SK-N-MC (cell line): ENCODE results near the gene DYNLRB1.

Source experiments
- DNase-seq: peaks from one replicate; pipeline ENCODE4 v3.0.0-alpha.2; 2011; ENCODE audit warnings: low read depth, low spot score
- H3K27ac ChIP-seq: fragments of 200-600 bp; sonication (generic); 2 replicates; pipeline ENCODE4 v1.5.1; 2016; ENCODE audit warnings: mixed run types
- H3K36me3 ChIP-seq: fragments of 200-600 bp; sonication (generic); 2 replicates; pipeline ENCODE4 v1.6.1; 2017; ENCODE audit warnings: antibody characterized with exemption, low read length, mixed read lengths; ENCODE audit not compliant: insufficient read depth
- H3K4me3 ChIP-seq: fragments of 200-600 bp; sonication (generic); 2 replicates; pipeline ENCODE4 v1.5.1; 2016
- H3K9ac ChIP-seq: fragments of 200-600 bp; sonication (generic); 2 replicates; pipeline ENCODE4 v1.8.0; 2017; ENCODE audit warnings: mixed run types, mixed read lengths; ENCODE audit not compliant: insufficient read length
- H3K9me3 ChIP-seq: fragments of 200-600 bp; sonication (generic); 2 replicates; pipeline ENCODE4 v1.6.1; 2017; ENCODE audit warnings: low read depth, mild to moderate bottlenecking, antibody characterized with exemption, low read length, moderate library complexity, mixed read lengths
- EZH2 ChIP-seq: fragments of 200-600 bp; sonication (generic); IDR thresholded peaks from one replicate; pipeline ENCODE4 v1.6.1; 2017; ENCODE audit warnings: antibody characterized with exemption
- FOXP2 ChIP-seq: optimal IDR thresholded peaks from 2 replicates; pipeline ENCODE3; 2011; ENCODE audit warnings: mild to moderate bottlenecking, moderate library complexity; ENCODE audit not compliant: insufficient read depth; ENCODE audit errors: extremely low read length, control extremely low read depth
- POLR2AphosphoS5 ChIP-seq: IDR thresholded peaks from 2 replicates; pipeline ENCODE4 v1.6.1; 2012; ENCODE audit warnings: mild to moderate bottlenecking, low read depth, low read length, borderline replicate concordance

DYNLRB1 gene

DNA sequence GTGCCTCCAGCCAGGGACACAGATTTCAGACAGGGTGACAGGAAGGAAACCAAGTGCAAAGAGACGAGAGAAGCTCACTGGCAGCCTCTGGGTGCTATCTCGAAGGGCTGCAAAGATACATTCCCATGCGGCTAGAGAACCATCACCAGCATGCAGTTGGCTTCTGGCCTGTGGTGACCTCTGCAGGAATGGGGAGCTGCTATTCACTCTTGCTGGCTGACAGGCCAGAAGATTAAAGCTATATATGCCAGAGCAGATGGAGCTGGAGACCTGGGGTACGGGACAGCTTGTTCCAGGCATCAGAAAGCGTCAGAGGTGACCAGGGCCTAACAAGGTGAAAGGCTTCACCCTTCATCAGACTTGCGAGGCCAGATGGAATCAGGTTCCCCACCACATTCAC lies 62.3 kb downstream of the DYNLRB1 start:
- DNase-seq = no peak
- TF ChIP-seq EZH2 = no peak
- no peak for TF ChIP-seq POLR2AphosphoS5
- no peak for TF ChIP-seq FOXP2
- H3K36me3 ChIP-seq = no peaks in the 10 kb centered on the region; the same call in 1 of the 2 replicates
- no peak overlapping the region for H3K27ac ChIP-seq
- H3K9me3 ChIP-seq = no peaks in the 10 kb centered on the region
- H3K9ac ChIP-seq = no peak overlapping the region
- no peak overlapping the region for H3K4me3 ChIP-seq

- no peak overlapping the region for H3K4me3 ChIP-seq
- no peaks in the 10 kb centered on the region; the same call in 1 of the 2 replicates for H3K36me3 ChIP-seq
- TF ChIP-seq POLR2AphosphoS5 (no peak), FOXP2 (no peak), EZH2 (no peak)
Measured at GRCh38 chr20:34579191-34579978, 63.2 kb downstream of the DYNLRB1 start.

GRCh38 chr20:34579979-34580940 lies 64.0 kb downstream of the DYNLRB1 start:
- no peak for DNase-seq
- TF ChIP-seq EZH2 (no peak), POLR2AphosphoS5 (no peak), FOXP2 (no peak)

More at GRCh38 chr20:34579191-34579978, 63.2 kb downstream of the DYNLRB1 start:
- DNase-seq = no peak
- no peak overlapping the region for H3K9ac ChIP-seq
- no peaks in the 10 kb centered on the region for H3K9me3 ChIP-seq
- H3K27ac ChIP-seq = no peak overlapping the region

GRCh38 chr20:34581341-34582184 lies 65.3 kb downstream of the DYNLRB1 start:
- peak; percentile 79 for TF ChIP-seq FOXP2
- TF ChIP-seq EZH2 = no peak
- TF ChIP-seq POLR2AphosphoS5 = no peak
- peak overlapping the region; percentile 79 for H3K27ac ChIP-seq

More at GRCh38 chr20:34579979-34580940, 64.0 kb downstream of the DYNLRB1 start:
- Histone ChIP-seq H3K27ac (no peak overlapping the region), H3K4me3 (no peak overlapping the region), H3K36me3 (peaks cover 3% of the 10 kb centered on the region; the same call in 1 of the 2 replicates), H3K9me3 (no peaks in the 10 kb centered on the region), H3K9ac (no peak overlapping the region)

GRCh38 chr20:34582221-34582620 lies 66.0 kb downstream of the DYNLRB1 start:
- Histone ChIP-seq H3K9ac (no peak overlapping the region), H3K36me3 (peaks cover 6% of the 10 kb centered on the region), H3K4me3 (no peak overlapping the region), H3K27ac (peak overlapping the region; percentile 79), H3K9me3 (no peaks in the 10 kb centered on the region)
- TF ChIP-seq POLR2AphosphoS5 = no peak
- no peak for TF ChIP-seq FOXP2
- no peak for TF ChIP-seq EZH2
- no peak for DNase-seq

More at GRCh38 chr20:34581341-34582184, 65.3 kb downstream of the DYNLRB1 start:
- Histone ChIP-seq H3K9ac (no peak overlapping the region), H3K4me3 (peak overlapping the region; percentile 36; the same call in 1 of the 2 replicates), H3K9me3 (no peaks in the 10 kb centered on the region), H3K36me3 (peaks cover 6% of the 10 kb centered on the region)
- DNase-seq = no peak

- no peak for TF ChIP-seq POLR2AphosphoS5
- TF ChIP-seq FOXP2 = no peak
- no peaks in the 10 kb centered on the region for H3K9me3 ChIP-seq
- H3K9ac ChIP-seq = no peak overlapping the region
- no peak overlapping the region for H3K4me3 ChIP-seq
- no peak for DNase-seq
- peaks cover 6% of the 10 kb centered on the region for H3K36me3 ChIP-seq
- H3K27ac ChIP-seq = no peak overlapping the region
Measured at GRCh38 chr20:34582911-34583310, 66.7 kb downstream of the DYNLRB1 start.

- H3K27ac ChIP-seq = no peak overlapping the region
- H3K36me3 ChIP-seq = peaks cover 6% of the 10 kb centered on the region
- no peak for TF ChIP-seq EZH2
Measured at GRCh38 chr20:34583544-34583943, 67.3 kb downstream of the DYNLRB1 start.

More at GRCh38 chr20:34583544-34583943, 67.3 kb downstream of the DYNLRB1 start:
- Histone ChIP-seq H3K9ac (no peak overlapping the region), H3K4me3 (no peak overlapping the region), H3K9me3 (no peaks in the 10 kb centered on the region)
- DNase-seq = no peak
